SU-DHL-6 (cell line): ENCODE results near the gene FAM227B.

Source experiments
- H2AFZ ChIP-seq: fragments of 200-600 bp; sonication (generic); 2 replicates; pipeline ENCODE4 v1.6.1; 2014; ENCODE audit warnings: low read depth, mild to moderate bottlenecking, moderate library complexity, mixed read lengths, antibody characterized with exemption, low read length; ENCODE audit not compliant: severe bottlenecking
- H3F3A ChIP-seq: fragments of 200-600 bp; shearing (Covaris generic); 2 replicates; pipeline ENCODE4 v1.6.0; 2016; ENCODE audit warnings: antibody characterized with exemption, mild to moderate bottlenecking; ENCODE audit not compliant: insufficient read depth
- H3K27ac ChIP-seq: fragments of 200-600 bp; sonication (generic); 2 replicates; pipeline ENCODE4 v1.5.1; 2016; ENCODE audit warnings: low read depth, mild to moderate bottlenecking, low read length, moderate library complexity, mixed read lengths
- H3K27me3 ChIP-seq: fragments of 200-600 bp; sonication (generic), shearing (Covaris generic); 2 replicates; pipeline ENCODE4 v1.6.0; 2014; ENCODE audit warnings: mild to moderate bottlenecking, low read length
- H3K36me3 ChIP-seq: fragments of 200-600 bp; sonication (generic); 2 replicates; pipeline ENCODE4 v1.6.1; 2014; ENCODE audit warnings: mild to moderate bottlenecking, low read length, mixed read lengths
- H3K4me2 ChIP-seq: fragments of 300-600, 200-600 bp; shearing (Covaris generic), sonication (generic); 2 replicates; pipeline ENCODE4 v1.6.0; 2014; ENCODE audit warnings: low read length, low read depth, mild to moderate bottlenecking; ENCODE audit not compliant: poor library complexity, severe bottlenecking
- H3K4me3 ChIP-seq: fragments of 200-600 bp; sonication (generic); 2 replicates; pipeline ENCODE4 v1.5.1; 2014; ENCODE audit warnings: antibody characterized with exemption, low read length, mild to moderate bottlenecking, mixed read lengths; ENCODE audit not compliant: insufficient read depth, poor library complexity, severe bottlenecking
- H3K79me2 ChIP-seq: fragments of 200-600 bp; sonication (generic); 2 replicates; pipeline ENCODE4 v1.6.1; 2014; ENCODE audit warnings: mild to moderate bottlenecking, low read length, moderate library complexity; ENCODE audit not compliant: insufficient read depth
- H3K9ac ChIP-seq: fragments of 200-600 bp; sonication (generic); 2 replicates; pipeline ENCODE4 v1.7.0; 2014; ENCODE audit warnings: mild to moderate bottlenecking, low read length
- H3K9me2 ChIP-seq: fragments of 200-600 bp; sonication (generic); replicated peaks from 2 replicates; pipeline ENCODE4 v1.6.1; 2014; ENCODE audit warnings: low read length; ENCODE audit not compliant: insufficient read depth
- H3K9me3 ChIP-seq: fragments of 200-600 bp; sonication (generic); 2 replicates; pipeline ENCODE4 v1.6.1; 2014; ENCODE audit warnings: low read length, mixed read lengths; ENCODE audit not compliant: insufficient read depth
- H4K20me1 ChIP-seq: fragments of 200-600 bp; sonication (generic); 2 replicates; pipeline ENCODE4 v1.6.1; 2014; ENCODE audit warnings: low read depth, mild to moderate bottlenecking, antibody characterized with exemption, low read length, moderate library complexity, mixed read lengths
- EZH2phosphoT487 ChIP-seq: fragments of 200-600 bp; sonication (generic), shearing (Covaris generic); conservative IDR thresholded peaks from 2 replicates; pipeline ENCODE4 v1.6.1; 2018; ENCODE audit warnings: mild to moderate bottlenecking, antibody characterized with exemption, low read length, moderate library complexity, mixed read lengths
- TF ChIP-seq, protein P1 (sequence below): fragments of 200-600 bp; sonication (generic); IDR thresholded peaks from one replicate; pipeline ENCODE4 v1.5.1; 2017; ENCODE audit warnings: antibody characterized with exemption, mild to moderate bottlenecking, low read length, moderate library complexity; ENCODE audit not compliant: insufficient read depth, poor library complexity, severe bottlenecking

The FAM227B gene

DNA sequence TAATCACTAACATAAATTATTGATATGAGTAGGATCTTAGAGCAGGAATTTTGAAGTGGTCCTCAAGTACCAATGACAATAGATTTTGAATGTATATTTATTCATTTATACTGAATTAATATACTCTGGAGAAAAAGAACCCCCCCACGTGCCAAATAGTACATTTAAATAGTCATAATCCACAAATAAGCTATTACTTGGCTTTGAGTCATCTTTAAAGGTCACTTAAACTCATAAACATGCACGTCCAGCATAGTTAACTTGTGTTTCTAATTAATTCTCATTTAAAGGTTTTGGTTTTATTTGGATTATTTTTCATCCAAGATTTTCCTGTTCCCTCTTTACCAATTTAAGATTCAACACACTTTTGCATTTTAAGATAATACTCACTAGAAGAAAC, 162.5 kb downstream of the FAM227B start:
- no peak overlapping the region for H3K27ac ChIP-seq

DNA sequence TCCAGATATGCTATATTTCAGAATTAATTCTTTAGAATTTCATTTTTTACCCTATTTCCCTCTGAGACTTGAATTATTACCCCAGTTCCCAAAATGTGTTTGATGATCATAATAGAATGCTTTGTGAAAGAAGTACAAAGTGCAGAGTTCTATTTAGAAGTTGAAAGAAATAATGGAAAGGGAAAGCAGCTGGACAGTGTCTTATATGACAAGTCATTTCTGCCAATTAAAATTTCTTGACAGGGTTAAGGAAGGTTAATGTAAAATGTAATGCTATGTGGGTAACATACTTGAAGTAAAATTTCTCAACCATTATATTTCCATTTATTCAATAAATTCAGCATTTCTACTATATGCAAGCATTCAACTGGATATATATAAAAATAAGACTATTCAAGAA, 164.5 kb downstream of the FAM227B start:
- no peaks in the 10 kb centered on the region for H3K36me3 ChIP-seq
- no peak overlapping the region for H3K27ac ChIP-seq
- H3K27me3 ChIP-seq: no peaks in the 10 kb centered on the region
- TF ChIP-seq, protein P1, sequence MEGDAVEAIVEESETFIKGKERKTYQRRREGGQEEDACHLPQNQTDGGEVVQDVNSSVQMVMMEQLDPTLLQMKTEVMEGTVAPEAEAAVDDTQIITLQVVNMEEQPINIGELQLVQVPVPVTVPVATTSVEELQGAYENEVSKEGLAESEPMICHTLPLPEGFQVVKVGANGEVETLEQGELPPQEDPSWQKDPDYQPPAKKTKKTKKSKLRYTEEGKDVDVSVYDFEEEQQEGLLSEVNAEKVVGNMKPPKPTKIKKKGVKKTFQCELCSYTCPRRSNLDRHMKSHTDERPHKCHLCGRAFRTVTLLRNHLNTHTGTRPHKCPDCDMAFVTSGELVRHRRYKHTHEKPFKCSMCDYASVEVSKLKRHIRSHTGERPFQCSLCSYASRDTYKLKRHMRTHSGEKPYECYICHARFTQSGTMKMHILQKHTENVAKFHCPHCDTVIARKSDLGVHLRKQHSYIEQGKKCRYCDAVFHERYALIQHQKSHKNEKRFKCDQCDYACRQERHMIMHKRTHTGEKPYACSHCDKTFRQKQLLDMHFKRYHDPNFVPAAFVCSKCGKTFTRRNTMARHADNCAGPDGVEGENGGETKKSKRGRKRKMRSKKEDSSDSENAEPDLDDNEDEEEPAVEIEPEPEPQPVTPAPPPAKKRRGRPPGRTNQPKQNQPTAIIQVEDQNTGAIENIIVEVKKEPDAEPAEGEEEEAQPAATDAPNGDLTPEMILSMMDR: no peak
- TF ChIP-seq EZH2phosphoT487: no peak
- H3K9ac ChIP-seq: no peak overlapping the region
- H3K4me3 ChIP-seq: no peak overlapping the region
- no peaks in the 10 kb centered on the region for H3F3A ChIP-seq
- no peaks in the 10 kb centered on the region for H3K79me2 ChIP-seq
- no peaks in the 10 kb centered on the region for H3K9me3 ChIP-seq
- no peak overlapping the region for H2AFZ ChIP-seq
- no peaks in the 10 kb centered on the region for H3K9me2 ChIP-seq
- no peak overlapping the region for H3K4me2 ChIP-seq
- no peaks in the 10 kb centered on the region for H4K20me1 ChIP-seq

More for the DNA sequence above, 162.5 kb downstream of the FAM227B start:
- H3K4me2 ChIP-seq: no peak overlapping the region
- no peak for TF ChIP-seq EZH2phosphoT487
- TF ChIP-seq, protein P1: no peak
- no peaks in the 10 kb centered on the region for H3K36me3 ChIP-seq
- H3K79me2 ChIP-seq: no peaks in the 10 kb centered on the region
- no peaks in the 10 kb centered on the region for H3K27me3 ChIP-seq
- no peaks in the 10 kb centered on the region for H4K20me1 ChIP-seq
- no peaks in the 10 kb centered on the region for H3F3A ChIP-seq
- H3K9me3 ChIP-seq: no peaks in the 10 kb centered on the region
- no peaks in the 10 kb centered on the region for H3K9me2 ChIP-seq
- no peak overlapping the region for H3K4me3 ChIP-seq
- H3K9ac ChIP-seq: no peak overlapping the region
- H2AFZ ChIP-seq: no peak overlapping the region

DNA sequence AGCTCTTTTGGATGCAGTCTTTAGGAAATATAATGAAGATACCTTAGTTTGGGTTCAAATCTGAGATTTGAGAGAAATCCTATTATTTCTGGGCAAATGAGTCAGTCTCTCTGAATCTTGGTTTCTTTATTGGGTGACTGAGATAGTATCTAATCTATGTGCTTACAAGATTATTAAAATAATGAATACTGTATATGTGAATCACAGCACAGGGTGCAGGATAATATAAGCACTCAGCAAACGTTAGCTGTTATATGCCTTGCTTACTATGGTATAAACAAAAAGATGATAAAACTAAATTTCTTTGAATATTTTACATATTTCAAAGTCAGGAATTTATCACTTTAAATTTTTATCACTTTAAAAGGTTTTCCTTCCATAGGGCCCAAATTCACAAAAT, 168.0 kb downstream of the FAM227B start:
- Histone ChIP-seq H3K9me2 (no peaks in the 10 kb centered on the region), H3K9ac (no peak overlapping the region), H3K27ac (no peak overlapping the region), H3K79me2 (no peaks in the 10 kb centered on the region), H3K4me3 (no peak overlapping the region), H3K27me3 (no peaks in the 10 kb centered on the region), H3K9me3 (no peaks in the 10 kb centered on the region), H3F3A (no peaks in the 10 kb centered on the region), H4K20me1 (no peaks in the 10 kb centered on the region), H2AFZ (no peak overlapping the region), H3K36me3 (no peaks in the 10 kb centered on the region), H3K4me2 (no peak overlapping the region)
- TF ChIP-seq EZH2phosphoT487: no peak

DNA sequence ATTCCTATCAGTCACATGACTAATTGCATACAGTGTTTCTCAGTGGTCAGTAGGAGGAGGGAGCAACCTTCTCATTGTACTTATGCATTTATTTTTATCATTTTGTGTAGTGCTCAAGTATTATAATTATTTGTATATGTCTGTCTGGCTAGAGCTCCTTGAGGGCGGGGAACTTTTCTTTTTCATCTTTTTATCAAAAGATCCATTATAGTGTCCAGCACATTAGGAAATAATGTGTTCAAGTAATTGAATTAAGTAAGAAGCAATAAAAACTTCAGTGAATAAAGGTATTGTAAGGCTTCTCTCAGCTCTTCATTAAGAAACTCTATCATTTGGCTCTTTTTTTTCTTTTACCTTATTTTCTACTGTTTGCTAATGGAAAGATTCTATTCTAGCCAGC, 178.8 kb downstream of the FAM227B start:
- no peaks in the 10 kb centered on the region for H4K20me1 ChIP-seq
- H3K9ac ChIP-seq: no peak overlapping the region
- no peaks in the 10 kb centered on the region for H3K9me2 ChIP-seq
- no peaks in the 10 kb centered on the region for H3K36me3 ChIP-seq
- no peaks in the 10 kb centered on the region for H3K27me3 ChIP-seq
- no peaks in the 10 kb centered on the region for H3F3A ChIP-seq
- TF ChIP-seq, protein P1: no peak
- no peak for TF ChIP-seq EZH2phosphoT487
- no peaks in the 10 kb centered on the region for H3K79me2 ChIP-seq
- no peak overlapping the region for H3K4me2 ChIP-seq
- no peak overlapping the region for H3K27ac ChIP-seq
- H2AFZ ChIP-seq: no peak overlapping the region
- H3K4me3 ChIP-seq: no peak overlapping the region
- H3K9me3 ChIP-seq: no peaks in the 10 kb centered on the region
